OCI-LY1 (cell line): ENCODE data around the gene B9D1.

ENCODE experiments used
- H2AFZ ChIP-seq: fragments of 200-600 bp; sonication (generic), shearing (Covaris generic); 2 replicates; pipeline ENCODE4 v1.6.0; 2014; ENCODE audit warnings: antibody characterized with exemption, mild to moderate bottlenecking, low read length
- H3F3A ChIP-seq: fragments of 200-600 bp; sonication (generic), shearing (Covaris generic); 2 replicates; pipeline ENCODE4 v1.6.0; 2014; ENCODE audit warnings: mild to moderate bottlenecking, antibody characterized with exemption, low read length, moderate library complexity; ENCODE audit not compliant: insufficient read depth
- H3K27ac ChIP-seq: fragments of 200-600 bp; sonication (generic); 2 replicates; pipeline ENCODE4 v1.5.1; 2014; ENCODE audit warnings: low read length, mixed run types, mild to moderate bottlenecking, low read depth; ENCODE audit not compliant: poor library complexity, severe bottlenecking
- H3K27me3 ChIP-seq: fragments of 200-600 bp; sonication (generic); 2 replicates; pipeline ENCODE4 v1.6.0; 2014; ENCODE audit warnings: antibody characterized with exemption, mild to moderate bottlenecking, low read length, moderate library complexity; ENCODE audit not compliant: insufficient read depth
- H3K36me3 ChIP-seq: fragments of 200-600 bp; sonication (generic); 2 replicates; pipeline ENCODE4 v1.6.1; 2014; ENCODE audit warnings: mild to moderate bottlenecking, antibody characterized with exemption, low read length, moderate library complexity, mixed read lengths; ENCODE audit not compliant: insufficient read depth
- H3K4me1 ChIP-seq: fragments of 200-600 bp; sonication (generic); 2 replicates; pipeline ENCODE4 v1.5.1; 2014; ENCODE audit warnings: mild to moderate bottlenecking, low read length, moderate library complexity; ENCODE audit not compliant: insufficient read depth, severe bottlenecking
- H3K4me2 ChIP-seq: fragments of 200-600 bp; sonication (generic), shearing (Covaris generic); 2 replicates; pipeline ENCODE4 v1.6.1; 2014; ENCODE audit warnings: low read length
- H3K4me3 ChIP-seq: fragments of 200-600 bp; sonication (generic); 2 replicates; pipeline ENCODE4 v1.5.1; 2014; ENCODE audit warnings: low read length, low read depth, mild to moderate bottlenecking, mixed read lengths; ENCODE audit not compliant: poor library complexity, severe bottlenecking
- H3K79me2 ChIP-seq: fragments of 200-600 bp; shearing (Covaris generic); 2 replicates; pipeline ENCODE4 v1.6.1; 2016; ENCODE audit warnings: mixed run types, low read length, mixed read lengths; ENCODE audit not compliant: insufficient read depth
- H3K9ac ChIP-seq: fragments of 200-600 bp; sonication (generic), shearing (Covaris generic); 2 replicates; pipeline ENCODE4 v1.6.1; 2014; ENCODE audit warnings: mild to moderate bottlenecking, low read length, mixed read lengths
- H3K9me2 ChIP-seq: fragments of 200-600 bp; sonication (generic), shearing (Covaris generic); 2 replicates; pipeline ENCODE4 v1.6.1; 2014; ENCODE audit warnings: low read depth, mild to moderate bottlenecking, low read length, mixed read lengths
- H3K9me3 ChIP-seq: fragments of 200-600 bp; shearing (Covaris generic); 2 replicates; pipeline ENCODE4 v1.6.1; 2014; ENCODE audit warnings: low read length, mixed read lengths
- H4K20me1 ChIP-seq: fragments of 200-600 bp; sonication (generic), shearing (Covaris generic); 2 replicates; pipeline ENCODE4 v1.6.0; 2016; ENCODE audit warnings: mild to moderate bottlenecking, low read length; ENCODE audit not compliant: insufficient read depth
- CTCF ChIP-seq: fragments of 200-600 bp; sonication (generic), shearing (Covaris generic); IDR thresholded peaks from 2 replicates; pipeline ENCODE4 v1.5.1; 2017; ENCODE audit warnings: mild to moderate bottlenecking, antibody characterized with exemption, low read length, moderate library complexity, mixed read lengths
- EZH2 ChIP-seq: fragments of 200-600 bp; sonication (generic), shearing (Covaris generic); IDR thresholded peaks from 2 replicates; pipeline ENCODE4 v1.8.0; 2017; ENCODE audit warnings: borderline replicate concordance, mixed run types, mild to moderate bottlenecking, antibody characterized with exemption, low read length, moderate library complexity, mixed read lengths

B9D1 gene

GRCh38 chr17:19372866-19373504 is 10.5 kb upstream of the B9D1 start:
- Histone ChIP-seq H3K9me2 (no peaks in the 10 kb centered on the region), H3K9ac (no peak overlapping the region), H3F3A (no peaks in the 10 kb centered on the region), H3K4me1 (peaks cover 6% of the 10 kb centered on the region), H3K36me3 (no peaks in the 10 kb centered on the region), H3K27me3 (no peaks in the 10 kb centered on the region), H2AFZ (no peak overlapping the region), H3K9me3 (no peaks in the 10 kb centered on the region), H4K20me1 (no peaks in the 10 kb centered on the region), H3K4me3 (no peak overlapping the region), H3K79me2 (no peaks in the 10 kb centered on the region), H3K4me2 (no peak overlapping the region), H3K27ac (no peak overlapping the region)
- no peak for TF ChIP-seq CTCF
- TF ChIP-seq EZH2: no peak

- Histone ChIP-seq H3F3A (no peaks in the 10 kb centered on the region), H3K4me3 (no peak overlapping the region), H3K27me3 (no peaks in the 10 kb centered on the region), H3K79me2 (no peaks in the 10 kb centered on the region), H3K9me2 (no peaks in the 10 kb centered on the region), H3K9me3 (no peaks in the 10 kb centered on the region), H3K4me2 (no peak overlapping the region), H3K9ac (no peak overlapping the region), H4K20me1 (no peaks in the 10 kb centered on the region), H3K27ac (no peak overlapping the region), H2AFZ (no peak overlapping the region), H3K4me1 (peaks cover 6% of the 10 kb centered on the region), H3K36me3 (no peaks in the 10 kb centered on the region)
- TF ChIP-seq EZH2 (no peak), CTCF (no peak)
Measured at GRCh38 chr17:19372439-19372838, 9.9 kb upstream of the B9D1 start.

GRCh38 chr17:19372011-19372370 is 9.5 kb upstream of the B9D1 start:
- H3K36me3 ChIP-seq: no peaks in the 10 kb centered on the region
- H3F3A ChIP-seq: no peaks in the 10 kb centered on the region
- TF ChIP-seq CTCF: no peak
- no peak for TF ChIP-seq EZH2
- H3K27ac ChIP-seq: no peak overlapping the region
- no peak overlapping the region for H3K9ac ChIP-seq
- peaks cover 3% of the 10 kb centered on the region for H3K4me1 ChIP-seq
- no peaks in the 10 kb centered on the region for H3K27me3 ChIP-seq
- no peaks in the 10 kb centered on the region for H3K79me2 ChIP-seq
- H2AFZ ChIP-seq: no peak overlapping the region
- no peaks in the 10 kb centered on the region for H3K9me2 ChIP-seq
- H3K4me2 ChIP-seq: no peak overlapping the region
- H3K9me3 ChIP-seq: no peaks in the 10 kb centered on the region
- no peaks in the 10 kb centered on the region for H4K20me1 ChIP-seq
- no peak overlapping the region for H3K4me3 ChIP-seq
